SH-SY5Y (cell line): ENCODE results near the gene SLC23A2.

Source experiments
- GATA2 ChIP-seq: IDR thresholded peaks from 2 replicates; pipeline ENCODE4 v1.6.1; 2011; ENCODE audit warnings: mild to moderate bottlenecking, low read depth, low read length
- GATA3 ChIP-seq: IDR thresholded peaks from 2 replicates; pipeline ENCODE4 v1.6.1; 2011; ENCODE audit warnings: low read depth, mild to moderate bottlenecking, low read length, moderate library complexity

DNA sequence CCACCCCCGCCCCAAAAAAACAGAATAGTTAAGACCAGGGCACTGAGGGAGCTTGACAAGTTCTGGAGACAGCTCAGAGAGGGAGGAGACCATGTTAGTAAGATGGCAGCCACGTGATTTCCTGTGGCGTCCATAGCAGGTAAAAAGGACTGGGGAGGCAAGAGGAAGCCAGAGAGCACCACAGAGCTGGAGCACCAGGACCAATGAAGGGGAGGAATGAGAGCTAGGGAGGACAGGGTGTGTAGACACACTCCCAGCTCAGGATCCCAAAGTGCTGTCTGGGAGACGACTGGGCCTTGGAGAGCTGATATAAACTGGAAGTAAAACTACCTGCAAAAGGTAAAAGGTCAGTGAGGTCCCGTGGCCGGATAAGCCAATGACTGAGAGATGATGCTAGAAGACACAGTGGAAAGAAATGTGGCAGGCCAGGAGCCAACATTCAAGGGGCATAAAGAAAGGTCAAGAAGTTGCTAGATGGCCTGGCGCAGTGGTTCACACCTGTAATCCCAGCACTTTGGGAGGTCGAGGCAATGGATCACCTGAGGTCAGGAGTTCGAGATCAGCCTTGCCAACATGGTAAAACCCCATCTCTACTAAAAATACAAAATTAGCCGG is 39.0 kb downstream of the SLC23A2 start:
- TF ChIP-seq GATA3 (no peak), GATA2 (no peak)
